HG02642 (cell line): ENCODE data around the gene FLRT1.

ENCODE experiments used
- ATAC-seq: cut with Tn5 transposase; IDR thresholded peaks from one replicate; pipeline ENCODE4 v1.9.1; 2021; ENCODE audit warnings: mild to moderate bottlenecking; ENCODE audit not compliant: unreplicated experiment, poor library complexity

FLRT1 gene

GRCh38 chr11:64062185-64063039 is 26.7 kb downstream of the FLRT1 start:
- no peak for ATAC-seq

- ATAC-seq: no peak
Measured at GRCh38 chr11:64063777-64064176, 28.0 kb downstream of the FLRT1 start.

DNA sequence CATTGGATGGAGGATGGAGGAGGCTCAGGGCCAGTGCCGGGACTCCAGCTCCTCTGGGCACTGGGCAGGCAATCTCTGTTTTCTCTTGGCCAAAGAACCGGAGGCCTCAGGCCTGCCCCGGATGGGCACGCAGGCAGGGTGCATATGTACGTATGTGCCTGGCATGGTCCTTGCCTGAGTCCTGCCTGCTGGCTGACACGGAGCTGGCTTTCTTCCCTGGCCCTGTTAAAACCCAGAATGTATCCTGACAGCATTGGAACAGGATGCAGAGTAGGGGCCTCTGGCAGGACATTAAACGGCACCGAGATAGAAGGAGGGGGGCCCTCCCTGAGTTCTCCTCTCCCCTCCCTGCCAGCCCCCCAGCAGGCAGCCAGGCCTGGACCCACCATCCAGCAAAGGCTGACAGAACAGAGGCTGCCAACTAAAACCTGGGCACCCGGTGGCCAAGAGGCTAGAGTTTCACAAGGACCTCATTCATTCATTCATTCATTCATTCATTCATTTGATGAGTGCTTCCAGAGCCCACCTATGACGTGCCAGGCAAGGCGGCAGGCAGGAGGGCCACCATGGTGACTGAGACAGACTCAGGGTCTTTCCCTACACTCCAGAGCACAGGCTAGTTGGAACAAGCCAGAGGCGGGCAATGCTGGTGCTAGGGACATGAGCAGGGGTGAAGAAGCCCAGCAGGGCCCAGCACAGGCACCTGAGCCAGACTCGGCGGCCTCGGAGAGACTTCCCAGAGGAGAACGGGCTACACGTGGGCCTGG is 28.8 kb downstream of the FLRT1 start:
- no peak for ATAC-seq

DNA sequence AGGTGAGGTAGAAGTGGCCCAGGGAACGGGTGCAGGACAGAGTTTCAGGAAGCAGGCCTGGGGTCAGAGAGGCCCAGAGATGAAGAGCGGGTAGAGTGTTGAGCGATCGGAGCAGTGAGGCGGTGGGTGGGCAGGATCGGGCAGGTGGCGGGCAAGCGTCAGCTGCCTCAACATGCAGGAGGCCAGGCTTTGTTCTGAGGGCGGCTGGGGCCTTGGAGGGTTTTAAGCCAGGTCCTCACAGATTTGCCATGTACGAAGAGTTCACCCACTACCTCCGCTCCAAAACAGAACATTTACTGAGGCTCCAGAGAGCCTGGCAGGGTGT is 29.4 kb downstream of the FLRT1 start:
- ATAC-seq: no peak

DNA sequence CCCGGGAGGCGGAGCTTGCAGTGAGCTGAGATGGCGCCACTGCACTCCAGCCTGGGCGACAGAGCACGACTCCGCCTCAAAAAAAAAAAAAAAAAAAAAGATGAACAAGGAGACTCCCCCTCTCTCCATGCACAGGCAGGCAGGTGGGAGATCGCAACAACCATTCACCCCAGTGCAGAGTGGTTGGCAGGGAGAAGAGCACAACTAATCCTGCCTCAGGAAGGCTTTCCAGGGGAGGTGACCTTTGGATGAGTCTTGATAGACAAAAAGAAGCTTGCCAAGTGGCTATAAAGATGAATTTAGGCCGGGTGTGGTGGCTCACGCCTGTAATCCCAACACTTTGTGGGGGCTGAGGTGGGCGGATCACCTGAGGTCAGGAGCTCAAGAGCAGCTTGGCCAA is 30.0 kb downstream of the FLRT1 start:
- ATAC-seq: no peak

DNA sequence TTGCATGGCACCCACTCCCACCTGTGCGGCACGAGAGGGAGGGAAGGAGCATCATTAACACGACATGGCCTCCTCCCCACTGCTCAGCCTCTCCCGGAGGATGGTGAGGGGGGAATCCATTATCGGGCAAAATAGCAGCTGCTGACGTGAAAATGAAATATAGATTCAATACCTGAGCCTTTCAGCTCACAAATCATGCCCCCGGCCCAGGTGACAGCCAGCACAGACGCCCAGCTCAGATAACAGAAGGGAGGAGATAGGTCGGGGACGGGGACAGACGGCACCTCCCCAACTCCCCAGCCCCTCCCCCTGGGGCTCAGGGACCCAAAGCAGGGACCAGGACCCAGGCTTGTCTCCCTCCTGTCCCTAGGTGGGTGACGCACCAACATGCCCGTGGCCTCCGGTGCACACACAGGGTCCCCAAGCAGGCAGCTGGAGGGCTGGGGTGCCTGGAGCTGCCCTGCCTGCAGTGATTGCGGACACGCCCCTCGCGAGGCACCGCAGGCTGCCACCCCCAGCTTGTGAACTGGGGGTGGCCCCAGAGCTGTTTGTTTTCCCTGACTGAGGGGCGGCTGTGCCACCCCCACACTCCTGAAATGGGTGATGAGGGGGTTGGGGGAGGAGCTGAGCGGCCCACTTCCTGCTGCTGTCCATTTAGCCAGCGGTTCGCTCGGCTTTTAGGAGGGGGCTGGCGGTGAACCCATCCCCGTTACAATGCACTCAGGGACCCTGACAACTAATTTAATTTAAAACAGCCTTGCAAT is 31.7 kb downstream of the FLRT1 start:
- no peak for ATAC-seq

GRCh38 chr11:64068705-64069400 is 33.1 kb downstream of the FLRT1 start:
- ATAC-seq: no peak

DNA sequence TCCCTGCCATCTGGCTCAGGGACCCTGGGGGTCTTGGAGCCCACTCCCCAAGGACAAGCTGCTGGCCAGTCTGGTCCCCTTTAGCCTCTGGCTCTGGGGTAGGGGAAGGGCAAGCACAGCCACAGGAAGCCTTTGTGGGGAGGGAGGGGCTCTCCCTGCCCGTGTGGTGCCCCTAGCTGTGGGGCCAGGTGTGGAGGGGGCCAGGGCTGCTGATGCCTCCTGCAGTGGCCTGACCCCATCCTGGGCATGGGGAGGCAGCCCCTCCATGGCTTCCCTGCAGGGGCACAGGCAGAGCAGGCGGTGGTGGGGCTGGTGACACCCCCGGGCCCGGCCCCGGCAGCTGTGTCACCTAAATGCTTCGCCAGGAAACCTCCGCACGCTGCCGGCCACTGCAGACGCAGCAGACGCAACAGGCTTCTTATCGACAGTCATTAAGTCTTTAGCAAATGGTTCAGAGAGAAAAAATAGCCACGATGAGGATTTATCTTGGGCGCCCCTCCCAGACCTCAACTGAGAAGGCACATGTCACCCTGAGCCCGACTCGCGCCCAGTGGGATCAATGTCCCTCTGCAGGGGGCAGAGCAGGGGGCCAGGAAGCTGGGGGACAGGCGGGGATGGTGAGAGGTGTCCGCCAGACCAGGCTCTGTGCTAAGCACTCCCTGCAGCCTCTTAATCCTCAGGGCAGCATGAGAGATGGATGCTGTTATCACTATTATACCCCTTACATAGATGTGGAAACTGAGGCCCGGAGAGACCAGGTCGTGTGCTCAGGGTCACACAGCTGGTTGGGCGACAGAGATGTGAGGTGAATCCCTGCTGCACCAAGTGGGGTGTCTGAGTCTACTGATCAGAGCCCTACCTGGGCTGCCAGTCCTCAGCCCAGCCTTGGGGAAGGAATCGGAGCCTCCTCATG is 33.9 kb downstream of the FLRT1 start:
- no peak for ATAC-seq

GRCh38 chr11:64070314-64070681 is 34.6 kb downstream of the FLRT1 start:
- ATAC-seq: no peak

DNA sequence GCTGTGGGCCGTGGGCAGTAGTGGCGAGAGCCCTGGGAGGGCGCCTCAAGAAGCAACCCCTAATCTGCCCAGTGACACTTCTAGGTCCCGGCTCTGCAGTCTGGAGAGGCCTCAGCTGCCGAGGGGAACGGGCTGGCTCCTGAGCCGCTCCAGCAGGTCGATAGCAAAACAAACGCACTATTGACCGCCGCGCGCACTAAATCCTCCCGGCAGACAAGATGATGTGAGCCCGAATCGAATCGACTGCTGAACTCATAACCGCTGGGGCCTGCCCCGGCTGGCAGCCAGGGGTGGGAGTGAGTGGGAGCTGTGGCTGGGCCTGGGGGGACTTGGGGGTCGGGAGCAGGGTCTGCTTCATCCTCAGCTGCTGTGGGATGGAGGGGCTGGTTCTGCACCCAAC is 36.1 kb downstream of the FLRT1 start:
- ATAC-seq: no peak

DNA sequence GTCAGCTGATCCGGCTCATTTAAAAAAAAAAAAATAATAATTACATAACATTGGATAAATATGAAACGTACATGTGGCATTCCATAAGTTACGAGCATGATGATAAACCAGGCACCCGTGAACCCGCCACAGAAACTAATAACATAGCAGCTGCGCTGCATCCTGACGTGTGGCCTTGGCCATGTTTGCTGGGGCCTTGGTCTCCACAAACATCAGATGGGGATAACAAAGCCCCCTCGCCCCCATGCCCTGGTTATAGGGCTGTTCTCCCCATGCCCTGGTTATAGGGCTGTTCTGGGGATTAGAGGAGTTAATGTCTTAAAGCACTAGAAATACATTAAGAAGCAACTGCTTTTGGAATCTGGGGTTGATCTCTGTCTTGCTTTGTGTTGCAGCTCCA is 36.7 kb downstream of the FLRT1 start:
- ATAC-seq: no peak

- ATAC-seq: no peak
Measured at GRCh38 chr11:64072871-64073270, 37.1 kb downstream of the FLRT1 start.

GRCh38 chr11:64073542-64073941 is 37.8 kb downstream of the FLRT1 start:
- no peak for ATAC-seq

DNA sequence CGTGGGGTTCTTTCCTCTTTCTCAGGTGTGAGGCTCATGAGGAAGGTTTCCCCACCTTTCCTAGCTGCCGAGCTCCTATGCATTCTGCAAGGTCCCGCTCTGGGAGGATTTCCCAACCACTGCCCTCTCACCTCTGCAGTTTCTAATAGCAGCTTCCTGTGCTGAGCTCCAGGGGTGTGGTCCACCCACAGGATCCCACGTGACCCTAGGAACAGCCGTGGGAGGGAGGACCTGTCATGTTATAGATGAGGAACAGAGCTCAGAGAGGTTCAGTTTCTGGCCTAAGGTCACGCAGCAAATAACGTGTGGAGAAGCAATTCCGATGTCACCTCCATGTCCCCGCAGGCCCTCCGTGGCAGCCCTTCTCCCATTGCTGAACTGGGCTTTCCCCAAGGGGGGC is 38.5 kb downstream of the FLRT1 start:
- ATAC-seq: no peak

DNA sequence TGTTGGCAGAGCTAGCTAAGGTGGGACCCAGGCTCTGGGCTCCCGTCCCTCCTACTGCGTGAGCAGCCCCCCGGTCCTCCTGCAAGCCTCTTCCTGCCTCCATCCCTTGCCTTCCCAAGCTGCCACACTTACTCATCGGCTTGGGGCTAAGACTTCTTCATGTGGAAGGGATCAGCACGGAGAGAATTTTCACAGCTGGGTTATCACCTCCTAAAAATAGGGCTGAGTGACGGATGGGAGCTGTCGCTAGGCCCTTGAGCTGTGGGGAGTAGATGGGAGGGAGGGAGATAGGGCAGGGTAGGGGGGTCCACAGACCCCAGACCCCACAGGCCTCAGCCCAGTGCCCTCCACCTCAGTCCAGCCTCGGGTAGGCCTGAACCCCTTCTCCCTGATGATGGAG is 41.0 kb downstream of the FLRT1 start:
- no peak for ATAC-seq

DNA sequence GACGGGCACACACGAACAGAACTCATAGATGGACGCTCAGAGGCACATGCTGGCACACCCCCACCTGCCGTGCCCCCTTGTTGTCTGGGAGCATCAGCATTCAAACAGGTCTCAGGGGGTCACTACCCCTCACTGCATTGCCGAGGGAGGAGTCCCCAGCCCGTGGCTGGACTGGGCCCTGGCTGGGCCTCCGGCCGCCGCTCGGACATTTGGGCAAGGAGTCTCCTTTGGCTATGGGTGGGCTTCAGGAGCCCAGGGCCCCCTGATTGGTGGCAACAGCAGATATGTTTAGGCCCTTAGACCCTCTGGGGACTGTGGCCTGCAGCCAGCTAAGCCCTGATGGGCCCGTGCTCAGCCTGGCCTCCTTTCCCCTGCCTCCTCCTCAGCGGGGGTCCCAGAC is 41.9 kb downstream of the FLRT1 start:
- ATAC-seq: no peak

GRCh38 chr11:64078284-64078683 is 42.6 kb downstream of the FLRT1 start:
- ATAC-seq: no peak

- no peak for ATAC-seq
Measured at GRCh38 chr11:64078905-64079304, 43.2 kb downstream of the FLRT1 start.

DNA sequence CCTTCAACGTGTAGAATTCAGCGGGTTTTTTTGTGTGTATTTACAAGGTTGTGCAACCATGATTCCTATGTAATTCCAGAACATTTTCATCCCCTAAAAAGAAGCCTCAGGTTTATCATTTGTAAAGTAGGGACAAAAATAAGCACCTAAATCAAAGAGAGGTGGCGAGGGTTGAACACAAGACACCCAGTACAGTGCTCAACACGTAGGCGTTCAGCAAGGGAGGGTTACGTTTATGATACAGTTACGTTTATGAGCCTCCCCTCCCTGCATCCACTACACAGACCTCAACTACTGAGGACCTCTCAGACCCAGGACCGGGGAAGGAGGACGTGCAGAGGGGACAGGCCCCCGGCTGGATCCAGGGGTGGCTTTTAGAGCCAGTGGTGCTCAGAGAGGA is 44.7 kb downstream of the FLRT1 start:
- no peak for ATAC-seq
